Inflammatory macrophage treated with lipopolysaccharide for 1 hour (primary cell): ENCODE results near the gene EFHC1.
A peak's percentile ranks its signal among the peaks of the same experiment; 100 is the strongest.
"Not testable (repeated sequence)": the region's sequence is repeated elsewhere in the genome, so short reads cannot be mapped to it uniquely, and the experiment has no call there.

Experiments
- DNase-seq, 2 donors: peaks; one replicate each; pipeline ENCODE4 v3.0.0-alpha.2; 2020 to 2022

The EFHC1 gene

DNA sequence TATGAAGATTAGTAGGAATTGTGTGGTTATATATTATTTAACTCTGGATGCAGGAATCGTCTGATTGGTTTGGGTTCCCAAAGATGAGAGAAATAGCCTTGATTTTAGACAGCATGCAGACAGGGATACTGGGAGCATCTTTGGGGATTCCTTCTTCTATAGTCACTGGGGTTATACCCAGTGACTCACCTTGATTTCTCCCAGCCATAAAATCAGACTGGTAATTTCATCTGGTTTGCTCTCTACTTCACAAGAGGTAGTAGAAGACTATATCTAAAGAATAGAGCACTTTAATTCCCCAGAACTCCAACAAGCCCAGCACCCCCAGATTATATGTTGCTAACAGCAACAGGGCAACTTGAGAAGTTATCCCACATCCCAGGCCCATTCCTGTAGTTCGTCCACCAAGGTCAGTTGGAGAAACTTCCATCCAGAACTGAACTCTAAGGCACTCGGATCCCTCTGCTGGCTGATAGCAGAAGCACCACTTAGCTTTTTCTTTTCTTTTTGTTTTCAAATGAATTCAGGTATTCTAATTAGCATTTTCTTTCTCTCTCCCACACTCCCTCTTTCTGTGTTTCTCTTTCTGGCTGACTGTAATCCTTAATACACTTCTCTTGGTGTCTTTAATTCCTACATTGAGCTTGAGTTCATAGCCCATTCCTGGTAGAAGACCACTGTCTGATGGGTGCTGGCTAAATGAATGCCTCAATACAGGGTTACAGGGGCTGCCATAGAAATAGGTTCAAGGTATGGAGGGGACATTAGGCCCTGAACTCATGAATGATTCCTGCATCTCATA is 20.4 kb upstream of the EFHC1 start:
- peak in 1 of 2 donors; percentile 65 for DNase-seq

DNA sequence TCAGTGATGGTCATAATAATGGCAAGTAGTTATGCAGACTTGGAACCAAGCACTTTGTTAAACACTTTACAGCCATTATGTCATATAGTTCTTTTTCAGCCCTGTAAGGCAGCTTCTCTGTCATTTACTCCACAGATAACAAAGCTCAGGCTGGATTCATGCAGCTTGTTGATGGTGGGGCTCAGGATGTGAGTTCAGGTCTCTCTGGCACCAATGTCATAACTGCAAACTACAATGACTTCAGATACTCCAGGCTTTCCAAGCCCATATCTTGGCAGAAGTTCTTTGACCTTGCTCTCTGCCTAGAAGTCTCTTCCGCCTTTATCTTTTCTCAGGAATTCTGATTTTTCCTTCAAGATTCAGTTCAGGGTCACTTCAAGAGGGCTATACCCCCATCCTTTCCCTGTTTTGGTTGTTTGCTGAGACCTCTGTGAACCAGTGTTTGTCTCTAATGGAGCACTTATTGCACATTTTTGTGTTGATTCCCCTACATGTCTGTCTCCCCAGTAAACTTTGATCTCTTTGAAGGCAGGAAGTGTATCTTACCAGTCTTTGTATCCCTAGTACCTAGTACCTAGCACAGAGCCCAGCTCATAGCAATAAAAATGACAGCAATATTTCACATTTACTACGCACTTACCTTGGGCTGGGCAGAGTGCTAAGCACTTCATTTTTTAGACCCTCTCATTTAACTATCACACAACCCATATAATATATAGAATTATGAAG is 19.7 kb upstream of the EFHC1 start:
- DNase-seq: no peak

DNA sequence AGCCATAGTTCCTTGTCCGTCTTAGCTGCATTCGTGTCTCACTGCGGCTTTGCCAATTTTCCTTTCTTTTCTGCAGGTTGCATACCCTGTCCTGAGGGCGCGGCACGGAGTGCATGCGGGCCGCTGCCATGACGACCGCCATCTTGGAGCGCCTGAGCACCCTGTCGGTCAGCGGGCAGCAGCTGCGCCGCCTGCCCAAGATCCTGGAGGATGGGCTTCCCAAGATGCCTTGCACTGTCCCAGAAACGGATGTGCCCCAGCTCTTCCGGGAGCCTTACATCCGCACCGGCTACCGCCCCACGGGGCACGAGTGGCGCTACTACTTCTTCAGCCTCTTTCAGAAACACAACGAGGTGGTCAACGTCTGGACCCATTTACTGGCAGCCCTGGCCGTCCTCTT is 17.1 kb upstream of the EFHC1 start:
- DNase-seq: no peak

DNA sequence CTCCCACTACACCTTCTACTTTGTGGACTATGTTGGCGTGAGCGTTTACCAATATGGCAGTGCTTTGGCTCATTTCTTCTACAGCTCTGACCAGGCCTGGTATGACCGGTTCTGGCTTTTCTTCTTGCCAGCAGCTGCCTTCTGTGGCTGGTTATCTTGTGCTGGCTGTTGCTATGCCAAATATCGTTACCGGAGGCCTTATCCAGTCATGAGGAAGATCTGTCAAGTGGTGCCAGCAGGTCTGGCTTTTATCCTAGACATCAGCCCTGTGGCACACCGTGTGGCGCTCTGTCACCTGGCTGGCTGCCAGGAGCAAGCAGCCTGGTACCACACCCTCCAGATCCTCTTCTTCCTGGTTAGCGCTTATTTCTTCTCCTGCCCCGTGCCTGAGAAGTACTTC is 16.5 kb upstream of the EFHC1 start:
- no peak for DNase-seq

DNA sequence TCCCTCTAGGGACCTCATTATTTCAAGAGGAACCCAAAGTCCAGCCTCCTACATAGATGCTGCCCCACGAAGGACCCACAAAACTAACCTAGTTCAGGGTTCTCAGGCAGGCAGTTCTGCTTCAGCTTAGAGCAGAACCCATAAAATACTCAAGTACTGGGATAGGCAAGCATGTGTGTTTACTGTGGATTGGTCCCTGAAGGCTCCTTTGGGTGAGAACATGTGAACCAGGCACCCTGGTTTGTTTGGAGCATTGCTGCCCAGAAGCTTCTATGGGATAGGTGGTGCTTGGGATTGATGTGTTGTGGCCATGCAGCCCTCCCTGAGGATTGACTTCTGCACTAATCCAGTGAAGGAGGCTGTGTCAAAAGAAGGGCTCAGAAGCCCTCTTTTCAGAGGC is 14.9 kb upstream of the EFHC1 start:
- no peak for DNase-seq

DNA sequence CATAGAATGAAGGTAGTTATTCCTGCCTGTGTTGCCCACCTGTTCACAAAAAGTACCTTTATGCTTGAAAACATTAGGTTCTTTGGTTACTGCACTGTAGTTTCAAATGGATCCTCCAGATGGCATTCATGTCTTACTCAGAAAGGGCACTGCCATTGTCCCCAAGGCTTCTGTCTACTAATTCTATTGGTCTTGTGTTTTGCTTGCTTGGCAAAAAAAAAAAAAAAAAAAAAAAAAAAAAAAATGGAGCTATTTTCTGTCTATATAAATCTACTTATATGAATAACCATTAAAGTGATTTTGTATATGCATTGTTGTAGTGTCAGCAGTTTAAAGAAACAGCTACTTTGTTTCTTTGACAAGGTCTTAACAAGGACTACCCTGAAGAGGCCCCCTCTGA is 12.7 kb upstream of the EFHC1 start:
- DNase-seq: peak; percentile 24 to 55

DNA sequence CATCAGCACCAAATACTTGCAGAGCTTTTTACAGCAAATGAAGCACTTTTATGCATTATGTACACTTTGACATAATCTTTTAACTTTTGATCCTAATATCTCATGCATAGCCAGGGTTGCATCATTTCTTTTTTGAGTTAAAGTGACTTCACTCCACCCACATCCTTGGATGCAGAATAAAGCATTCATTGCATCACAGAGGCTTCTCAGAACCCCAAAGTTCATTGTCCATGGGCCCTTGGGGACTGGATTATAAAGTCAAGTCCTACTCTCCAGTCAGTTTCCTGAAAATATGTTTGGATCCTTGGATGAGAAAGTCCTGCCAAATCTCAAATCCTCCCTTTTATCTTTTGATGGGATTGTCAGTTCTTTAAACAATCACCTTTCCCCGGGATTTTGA is 10.6 kb upstream of the EFHC1 start:
- DNase-seq: peak; percentile 59 to 65

DNA sequence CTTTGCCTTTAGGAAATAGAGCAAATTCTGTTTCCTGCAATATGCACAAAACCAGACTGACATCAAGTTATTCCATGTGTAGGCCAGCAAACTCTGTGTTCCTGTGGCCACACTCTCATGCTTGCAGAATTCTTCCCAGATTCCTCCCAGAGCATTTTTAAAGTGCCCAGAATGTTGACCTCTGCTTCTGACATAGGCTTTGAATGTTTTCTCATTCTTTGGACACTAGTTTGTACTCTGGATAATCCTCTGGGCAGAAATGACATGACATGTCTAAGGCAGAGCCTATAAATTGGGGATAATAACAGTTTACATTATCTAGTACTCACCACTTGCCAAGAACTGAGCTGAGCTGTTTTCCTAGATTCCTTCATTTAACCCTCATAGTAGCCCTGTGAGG is 9.2 kb upstream of the EFHC1 start:
- no peak for DNase-seq

DNA sequence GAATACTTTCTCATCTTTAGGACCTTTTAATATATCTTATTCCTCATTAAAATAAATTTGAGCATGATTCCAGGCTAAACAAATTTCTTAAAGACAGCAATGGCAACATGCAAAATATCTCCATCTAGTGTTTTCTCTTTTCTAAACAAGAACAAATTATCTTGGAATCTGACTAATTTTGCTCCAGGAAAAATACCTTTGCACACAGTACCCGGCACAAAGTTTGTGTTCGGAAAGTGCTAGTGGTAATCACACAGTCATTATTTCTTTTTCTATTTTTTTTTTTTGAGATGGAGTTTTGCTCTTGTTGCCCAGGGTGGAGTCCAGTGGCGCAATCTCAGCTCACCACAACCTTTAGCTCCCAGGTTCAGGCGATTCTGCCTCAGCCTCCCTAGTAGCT is 8.2 kb upstream of the EFHC1 start:
- DNase-seq: no peak

DNA sequence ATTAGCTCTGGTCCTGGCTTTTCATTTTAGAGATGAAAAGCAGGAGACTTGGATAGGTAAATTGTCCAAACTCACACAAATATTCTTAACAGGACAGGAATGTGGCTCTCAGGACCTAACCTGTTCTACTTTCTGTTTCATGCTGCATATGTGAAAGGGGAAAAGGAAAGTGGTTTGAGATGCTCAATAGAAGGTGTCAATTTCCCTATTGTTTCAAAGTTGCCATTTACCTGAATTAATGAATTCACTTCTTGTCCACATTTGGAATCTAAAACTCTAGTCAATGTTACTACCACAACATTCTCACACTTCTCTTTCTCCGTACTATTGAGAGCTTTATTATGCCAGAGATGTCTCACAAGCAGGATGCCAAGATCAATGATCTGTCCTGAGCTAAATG is 4.8 kb upstream of the EFHC1 start:
- DNase-seq: no peak

DNA sequence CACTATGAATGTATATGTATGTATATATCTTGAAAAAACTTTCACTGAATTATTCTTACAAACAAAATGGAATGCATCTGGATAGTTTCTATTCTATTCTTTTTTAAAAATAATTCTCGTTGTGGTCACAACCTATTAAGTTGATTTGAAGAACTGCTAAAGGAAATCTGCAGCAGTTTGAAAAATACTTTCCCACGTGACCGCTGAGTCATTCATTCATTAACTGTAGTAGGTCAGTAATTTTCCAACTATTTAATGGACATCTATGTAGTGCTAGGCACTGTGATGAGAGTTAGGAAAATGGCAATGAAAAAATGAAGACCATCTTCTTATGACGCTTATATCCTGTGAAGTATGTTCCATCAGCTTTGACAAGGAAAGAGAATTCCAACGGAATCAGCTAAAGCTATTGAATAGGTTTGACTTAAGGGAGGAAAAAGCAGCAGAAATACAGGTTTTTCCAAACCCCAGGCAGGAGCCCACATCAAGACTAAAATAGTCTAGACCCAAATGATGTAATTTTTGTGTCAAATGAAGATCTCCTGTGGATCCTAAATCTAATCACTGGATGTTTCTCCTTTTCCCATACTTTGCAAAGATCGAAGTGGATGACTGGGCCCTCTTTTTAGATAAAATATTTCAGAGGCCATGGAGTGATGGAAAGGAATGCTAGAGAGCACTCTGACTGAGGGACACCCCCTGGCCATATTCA is 4.1 kb upstream of the EFHC1 start:
- peak in 1 of 2 donors; percentile 16 for DNase-seq

DNA sequence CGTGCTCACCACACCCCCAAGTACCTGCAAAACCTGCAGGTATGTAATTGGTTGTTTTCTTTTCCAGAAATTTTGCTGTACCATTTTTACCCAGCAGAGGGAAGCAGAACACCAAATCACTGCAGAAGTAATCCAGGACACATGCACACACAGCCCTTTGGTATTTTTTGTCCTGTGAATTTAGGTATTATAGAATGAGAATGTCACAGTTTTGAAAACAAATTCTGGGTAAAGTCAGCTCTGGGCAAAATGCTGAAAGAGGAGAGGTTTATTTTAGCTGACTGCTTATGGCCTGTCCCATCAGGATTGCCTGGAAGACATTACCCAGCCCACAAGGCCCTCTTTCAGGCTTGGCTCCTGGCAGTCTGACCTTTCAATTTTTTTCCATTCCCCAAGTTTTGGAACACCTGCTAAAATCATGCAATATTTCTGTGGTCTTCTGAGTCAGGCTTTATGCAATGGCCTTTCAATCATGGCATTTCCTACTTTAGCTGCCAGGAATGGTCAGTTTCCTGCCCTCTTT is 3.5 kb upstream of the EFHC1 start:
- peak; percentile 30 to 80 for DNase-seq

DNA sequence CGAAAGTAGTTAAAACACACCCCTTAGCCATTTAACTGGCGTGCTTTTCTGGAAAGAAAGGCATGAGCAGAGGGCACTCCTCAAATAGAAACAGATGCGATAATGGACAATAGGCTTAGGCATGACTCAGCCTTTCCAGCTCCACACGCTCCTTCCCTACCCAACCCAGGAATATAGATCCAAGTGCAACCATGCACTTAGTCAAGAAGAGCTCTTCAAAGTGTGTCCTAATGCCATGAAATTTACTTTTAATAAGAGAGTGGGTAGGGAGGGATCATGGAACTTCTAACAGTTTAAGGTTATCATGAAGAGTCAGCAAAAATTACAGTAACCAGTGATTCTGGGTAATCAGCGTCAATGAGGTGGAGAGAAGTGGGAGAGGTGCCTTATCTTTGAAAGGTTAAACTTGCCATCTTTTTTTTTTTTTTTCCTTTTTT is 2.4 kb upstream of the EFHC1 start:
- no peak for DNase-seq

DNA sequence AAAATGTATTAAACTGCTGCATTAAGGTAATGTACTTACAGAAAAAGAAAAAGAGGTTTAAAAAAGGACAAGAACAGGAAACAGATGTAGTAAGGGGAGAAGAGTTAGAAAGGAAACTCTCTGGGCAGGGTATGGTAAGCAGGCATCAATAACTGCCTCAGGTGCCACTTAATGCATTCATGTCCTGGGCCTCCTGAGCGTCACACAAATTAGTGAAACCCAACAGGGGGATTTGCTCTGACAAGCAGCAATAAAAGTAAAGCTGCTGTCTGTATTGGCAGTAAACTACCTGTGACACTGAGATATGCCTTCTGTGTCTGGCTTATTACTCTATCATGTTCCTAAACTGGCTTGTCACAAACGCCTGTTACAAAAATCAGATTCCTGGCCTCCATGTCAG is 1.5 kb upstream of the EFHC1 start:
- DNase-seq: no peak

DNA sequence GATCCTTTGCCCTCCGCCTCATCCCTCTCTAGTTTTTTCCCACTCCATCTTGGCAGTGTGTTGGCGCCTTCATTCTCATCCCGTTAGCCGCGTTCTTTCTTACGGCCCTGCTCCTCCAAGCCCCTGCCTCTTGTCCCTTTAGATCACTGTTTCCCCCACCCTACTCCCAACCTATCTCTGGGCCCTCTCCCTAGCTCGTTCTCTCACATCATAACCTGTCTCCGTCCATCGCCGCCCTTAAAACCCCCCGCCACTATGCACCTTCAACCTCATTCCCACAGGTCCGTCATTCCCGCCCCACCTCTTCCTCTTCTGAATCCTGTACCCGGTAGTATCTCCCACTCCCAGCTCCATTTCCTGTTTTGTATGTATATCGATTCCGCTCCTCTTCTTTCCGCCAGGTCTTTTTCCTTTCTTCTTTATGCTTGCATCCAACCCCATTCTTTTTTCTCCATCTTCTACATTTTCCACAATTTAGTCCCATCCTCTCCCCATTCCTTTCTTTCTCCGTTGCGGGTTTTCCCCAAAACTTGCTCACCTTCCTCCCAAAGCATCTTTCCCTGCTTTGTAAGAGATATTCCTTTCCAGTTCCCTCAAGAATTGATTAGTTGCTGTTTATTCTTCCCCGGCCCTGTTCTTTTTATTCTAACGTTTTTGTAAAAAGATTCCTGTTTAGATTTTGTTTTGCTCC is 671 bp downstream of the EFHC1 start:
- DNase-seq: peak in 1 of 2 donors; percentile 8

DNA sequence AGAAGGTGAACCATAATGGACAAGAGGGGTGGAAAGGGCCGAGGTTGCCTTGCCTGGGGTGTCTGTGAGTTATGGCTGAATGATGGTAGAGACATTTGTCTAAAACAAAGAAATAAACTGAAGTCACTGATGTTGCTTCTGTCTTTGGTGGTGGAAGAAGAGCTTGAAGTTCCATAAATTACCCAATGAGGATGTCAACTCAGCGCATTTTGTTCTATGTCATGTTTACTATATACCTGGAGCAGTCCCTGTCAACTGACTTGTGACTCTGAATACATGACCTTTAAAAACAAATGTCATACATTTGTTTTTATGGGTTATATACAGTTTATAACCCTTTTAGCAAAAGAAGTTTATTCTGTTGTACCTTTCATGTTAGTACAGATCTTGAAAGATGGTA is 2.0 kb downstream of the EFHC1 start:
- peak in 1 of 2 donors; percentile 6 for DNase-seq

DNA sequence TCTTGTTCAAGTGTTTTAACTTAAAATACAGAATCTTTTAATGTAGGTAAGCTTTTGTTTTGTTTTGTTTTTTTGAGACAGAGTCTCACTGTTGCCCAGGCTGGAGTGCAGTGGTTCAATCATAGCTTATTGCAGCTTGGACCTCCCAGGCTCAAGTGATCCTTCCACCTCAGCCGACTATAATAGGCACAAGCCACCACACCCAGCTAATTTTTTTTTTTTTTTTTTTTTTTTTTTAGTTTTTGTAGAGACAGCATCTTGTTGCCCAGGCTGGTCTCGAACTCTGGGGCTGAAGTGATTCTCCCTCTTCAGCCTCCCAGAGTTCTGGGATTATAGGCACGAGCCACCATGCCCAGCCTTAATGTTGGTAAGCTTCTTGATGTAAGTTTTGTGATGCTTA is 3.3 kb downstream of the EFHC1 start:
- DNase-seq: no peak

DNA sequence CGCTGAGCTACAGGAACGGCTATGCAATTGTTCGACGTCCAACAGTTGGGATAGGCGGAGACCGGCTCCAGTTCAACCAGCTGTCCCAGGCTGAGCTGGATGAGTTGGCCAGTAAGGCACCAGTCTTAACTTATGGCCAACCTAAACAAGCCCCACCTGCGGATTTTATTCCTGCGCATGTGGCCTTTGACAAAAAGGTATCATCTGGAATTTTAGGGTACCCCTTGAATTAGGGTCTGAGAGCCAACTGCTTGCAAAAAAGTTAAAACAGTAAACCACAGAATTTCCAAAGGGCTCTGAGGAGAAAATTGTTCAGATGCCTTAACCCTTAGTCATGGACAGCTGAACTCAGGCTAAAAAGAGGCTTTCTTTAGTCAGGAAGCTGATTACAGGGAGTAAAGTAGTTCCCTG is 3.8 kb downstream of the EFHC1 start:
- no peak for DNase-seq

DNA sequence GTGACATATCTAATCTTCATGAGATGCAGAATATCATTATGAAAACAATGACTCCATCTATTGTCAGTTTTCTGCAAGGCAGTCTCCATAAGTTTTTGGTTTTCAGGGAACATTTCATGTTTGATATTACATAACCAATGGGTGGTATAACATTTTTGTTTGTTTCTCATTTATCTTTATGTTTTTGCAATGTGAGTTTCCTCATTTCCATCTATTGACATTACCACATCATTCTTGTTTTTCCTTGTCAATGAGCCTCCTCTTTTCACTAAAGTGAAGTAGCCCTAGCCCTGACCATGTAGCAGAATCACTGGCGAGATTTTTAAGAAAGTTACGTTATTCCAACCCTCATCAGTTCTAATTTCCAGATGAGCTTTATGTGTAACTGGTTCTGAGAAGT is 4.4 kb downstream of the EFHC1 start:
- no peak for DNase-seq

DNA sequence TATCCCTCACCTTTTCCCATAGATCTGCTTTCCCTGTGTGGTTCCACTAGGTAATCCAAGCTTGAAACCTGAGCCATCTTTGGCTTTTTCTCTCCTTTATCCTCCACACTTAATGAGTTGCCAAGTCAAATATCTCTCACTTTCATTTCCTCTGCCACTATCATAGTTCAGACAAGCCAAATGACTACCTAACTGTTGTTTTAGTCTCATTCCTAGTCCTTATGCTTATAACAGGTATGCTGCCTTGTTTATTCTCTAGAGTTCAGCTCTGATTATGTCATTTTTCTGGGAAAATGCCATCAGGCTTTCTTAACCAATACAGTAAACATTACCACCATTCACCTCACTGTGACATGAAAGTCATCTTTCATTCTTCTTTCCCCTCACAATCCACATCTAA is 6.5 kb downstream of the EFHC1 start:
- no peak for DNase-seq

DNA sequence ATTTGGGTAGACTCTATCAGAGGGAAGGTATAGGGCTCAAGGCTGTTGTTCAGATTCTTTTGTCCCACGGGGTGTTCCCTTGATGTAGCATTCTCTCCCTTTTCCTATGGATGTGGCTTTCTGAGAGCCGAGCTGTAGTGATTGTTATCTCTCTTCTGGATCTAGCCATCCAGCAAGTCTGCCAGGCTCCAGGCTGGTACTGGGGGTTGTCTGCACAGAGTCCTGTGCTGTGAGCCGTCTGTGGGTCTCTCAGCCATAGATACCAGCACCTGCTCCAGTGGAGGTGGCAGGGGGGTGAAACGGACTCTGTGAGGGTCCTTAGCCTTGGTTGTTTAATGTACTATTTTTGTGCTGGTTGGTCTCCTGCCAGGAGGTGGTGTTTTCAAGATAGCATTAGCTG is 13.2 kb downstream of the EFHC1 start:
- DNase-seq: not testable (repeated sequence)

DNA sequence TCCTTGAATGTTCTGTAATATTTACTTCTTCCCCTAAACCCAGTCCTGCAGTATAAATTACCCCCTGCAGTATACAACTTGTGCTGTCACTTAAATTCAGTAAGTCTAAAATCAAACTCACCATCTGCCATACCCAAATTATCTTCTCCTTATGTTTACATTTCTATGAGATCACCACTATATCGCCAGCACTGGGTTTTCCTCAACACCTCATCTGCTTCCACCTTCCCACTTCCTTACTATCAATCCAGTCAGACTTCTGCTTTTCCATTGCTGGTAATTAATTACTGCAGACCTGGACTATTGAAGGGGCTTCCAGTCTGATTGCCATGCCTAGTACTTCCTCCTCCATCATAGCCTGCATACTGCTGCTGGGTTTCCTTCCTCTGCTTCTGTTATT is 15.2 kb downstream of the EFHC1 start:
- no peak for DNase-seq

DNA sequence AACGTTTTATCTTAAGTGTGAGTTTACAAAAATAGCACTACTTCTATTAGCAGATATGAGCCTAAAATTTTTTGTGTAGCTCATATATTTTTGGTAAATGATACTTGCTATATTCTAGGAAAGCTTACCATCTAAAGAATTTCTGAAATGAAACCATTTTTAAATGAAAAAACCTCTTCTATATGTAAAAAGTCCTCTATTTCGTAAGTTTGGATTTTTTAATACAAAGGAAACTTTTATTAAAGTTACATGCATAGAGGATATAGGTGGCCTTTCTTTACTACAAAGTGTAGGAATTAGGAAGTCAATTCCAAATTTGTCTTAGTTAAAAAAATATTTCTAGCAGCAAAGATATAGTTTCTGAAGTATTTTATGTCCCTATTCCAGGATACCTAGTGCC is 18.8 kb downstream of the EFHC1 start:
- peak; percentile 58 to 64 for DNase-seq
